Nephron progenitor cell (in vitro differentiated cells): Measurements from ENCODE around the gene ARHGEF1.
A peak's percentile ranks its signal among the peaks of the same experiment; 100 is the strongest.

Experiments used
- DNase-seq: peaks from one replicate; pipeline ENCODE4 v3.0.0; 2021
- H3K27ac Mint-ChIP-seq: 2 replicates; pipeline ENCODE4 v1.8.0; 2021; ENCODE audit warnings: mild to moderate bottlenecking, moderate library complexity, mixed read lengths
- H3K27me3 Mint-ChIP-seq: 2 replicates; pipeline ENCODE4 v1.8.0; 2021; ENCODE audit warnings: mild to moderate bottlenecking, low read depth, mixed read lengths; ENCODE audit not compliant: poor library complexity
- H3K36me3 Mint-ChIP-seq: 2 replicates; pipeline ENCODE4 v1.8.0; 2021; ENCODE audit warnings: low read depth, mixed read lengths
- H3K4me1 Mint-ChIP-seq: 2 replicates; pipeline ENCODE4 v1.8.0; 2021; ENCODE audit warnings: mixed read lengths
- H3K4me3 Mint-ChIP-seq: 2 replicates; pipeline ENCODE4 v1.8.0; 2021; ENCODE audit warnings: mild to moderate bottlenecking, moderate library complexity, mixed read lengths
- H3K9me3 Mint-ChIP-seq: 2 replicates; pipeline ENCODE4 v1.8.0; 2021; ENCODE audit warnings: mild to moderate bottlenecking, moderate library complexity, mixed read lengths
- TF ChIP-seq, protein P1 (sequence below): fragments of 200-600 bp; sonication (generic); IDR thresholded peaks from 2 replicates; pipeline ENCODE4 v1.5.0; 2021; ENCODE audit warnings: antibody characterized with exemption

ARHGEF1 gene

DNA sequence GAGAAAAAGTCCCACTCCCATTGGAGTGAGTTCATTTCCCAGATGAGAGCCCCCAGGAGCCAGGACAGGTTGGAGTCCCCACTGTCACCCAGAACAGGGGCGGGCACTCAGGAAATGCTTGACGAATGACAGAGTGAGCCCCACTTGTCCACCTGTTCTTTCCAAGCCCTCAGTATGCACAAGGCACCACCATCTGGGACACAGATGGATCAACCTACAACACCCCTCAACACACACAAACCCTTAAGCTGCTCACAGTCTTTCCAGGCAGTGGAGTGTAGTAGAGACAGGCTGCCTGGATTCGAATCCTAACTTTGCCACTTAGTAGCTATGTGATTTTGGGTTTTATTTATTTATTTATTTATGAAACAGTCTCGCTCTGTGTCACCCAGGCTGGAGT lies 8.0 kb downstream of the ARHGEF1 start:
- Mint-ChIP-seq H3K36me3 (peaks cover 6% of the 10 kb centered on the region), H3K4me1 (peaks cover 41% of the 10 kb centered on the region), H3K9me3 (no peaks in the 10 kb centered on the region), H3K4me3 (no peak overlapping the region), H3K27me3 (peaks cover 3% of the 10 kb centered on the region), H3K27ac (no peak overlapping the region)
- TF ChIP-seq, protein P1, sequence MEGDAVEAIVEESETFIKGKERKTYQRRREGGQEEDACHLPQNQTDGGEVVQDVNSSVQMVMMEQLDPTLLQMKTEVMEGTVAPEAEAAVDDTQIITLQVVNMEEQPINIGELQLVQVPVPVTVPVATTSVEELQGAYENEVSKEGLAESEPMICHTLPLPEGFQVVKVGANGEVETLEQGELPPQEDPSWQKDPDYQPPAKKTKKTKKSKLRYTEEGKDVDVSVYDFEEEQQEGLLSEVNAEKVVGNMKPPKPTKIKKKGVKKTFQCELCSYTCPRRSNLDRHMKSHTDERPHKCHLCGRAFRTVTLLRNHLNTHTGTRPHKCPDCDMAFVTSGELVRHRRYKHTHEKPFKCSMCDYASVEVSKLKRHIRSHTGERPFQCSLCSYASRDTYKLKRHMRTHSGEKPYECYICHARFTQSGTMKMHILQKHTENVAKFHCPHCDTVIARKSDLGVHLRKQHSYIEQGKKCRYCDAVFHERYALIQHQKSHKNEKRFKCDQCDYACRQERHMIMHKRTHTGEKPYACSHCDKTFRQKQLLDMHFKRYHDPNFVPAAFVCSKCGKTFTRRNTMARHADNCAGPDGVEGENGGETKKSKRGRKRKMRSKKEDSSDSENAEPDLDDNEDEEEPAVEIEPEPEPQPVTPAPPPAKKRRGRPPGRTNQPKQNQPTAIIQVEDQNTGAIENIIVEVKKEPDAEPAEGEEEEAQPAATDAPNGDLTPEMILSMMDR = no peak
- no peak for DNase-seq

DNA sequence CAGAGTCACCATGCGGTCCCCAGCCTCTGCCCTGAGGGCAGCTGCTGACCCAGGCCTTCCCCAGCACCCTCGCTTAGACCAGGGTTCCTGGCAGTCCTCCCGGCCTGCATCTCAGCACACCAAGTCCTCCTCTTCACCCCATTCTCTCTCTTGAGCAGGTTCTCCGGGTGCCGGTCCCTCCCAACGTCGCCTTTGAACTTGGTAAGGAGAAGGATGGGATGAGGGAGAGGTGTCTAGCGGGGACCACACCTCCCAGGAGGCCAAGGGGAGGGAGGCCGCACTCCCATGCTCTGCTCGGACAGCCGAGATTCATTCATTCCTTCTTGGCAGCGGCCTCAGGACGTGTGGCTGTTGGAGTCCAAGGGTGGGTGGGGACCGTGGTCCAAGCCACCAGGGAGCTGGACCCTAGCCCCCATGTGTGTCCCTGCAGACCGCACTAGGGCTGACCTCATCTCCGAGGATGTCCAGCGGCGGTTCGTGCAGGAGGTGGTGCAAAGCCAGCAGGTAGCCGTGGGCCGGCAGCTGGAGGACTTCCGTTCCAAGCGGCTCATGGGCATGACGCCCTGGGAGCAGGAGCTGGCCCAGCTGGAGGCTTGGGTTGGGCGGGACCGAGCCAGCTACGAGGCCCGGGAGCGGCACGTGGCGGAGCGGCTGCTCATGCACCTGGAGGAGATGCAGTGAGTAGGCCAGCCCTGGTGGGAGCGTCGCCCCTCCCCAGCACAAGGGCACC lies 9.4 kb downstream of the ARHGEF1 start:
- Mint-ChIP-seq H3K4me1 (peaks cover 34% of the 10 kb centered on the region), H3K9me3 (no peaks in the 10 kb centered on the region), H3K27ac (no peak overlapping the region), H3K27me3 (peaks cover 3% of the 10 kb centered on the region), H3K4me3 (no peak overlapping the region), H3K36me3 (peaks cover 6% of the 10 kb centered on the region)
- TF ChIP-seq, protein P1 = no peak
- no peak for DNase-seq

DNA sequence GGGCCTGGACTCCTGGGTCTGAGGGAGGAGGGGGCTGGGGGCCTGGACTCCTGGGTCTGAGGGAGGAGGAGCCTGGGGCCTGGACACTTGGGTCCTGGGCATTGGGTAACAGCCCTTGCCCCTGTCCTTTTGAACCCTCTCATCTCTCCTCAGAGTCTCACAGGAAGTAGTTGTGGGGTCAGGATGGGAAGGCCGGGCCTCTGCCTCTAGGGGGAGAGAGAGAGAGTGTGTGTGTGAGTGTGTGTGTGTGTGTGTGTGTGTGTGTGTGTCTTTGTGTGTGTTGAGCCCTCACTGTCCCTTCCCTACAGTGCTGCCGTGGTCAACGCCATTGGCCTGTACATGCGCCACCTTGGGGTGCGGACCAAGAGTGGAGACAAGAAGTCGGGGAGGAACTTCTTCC lies 10.9 kb downstream of the ARHGEF1 start:
- H3K4me1 Mint-ChIP-seq = peaks cover 34% of the 10 kb centered on the region
- peaks cover 18% of the 10 kb centered on the region for H3K36me3 Mint-ChIP-seq
- H3K27ac Mint-ChIP-seq = peak overlapping the region; percentile 27
- no peaks in the 10 kb centered on the region for H3K27me3 Mint-ChIP-seq
- no peaks in the 10 kb centered on the region for H3K9me3 Mint-ChIP-seq
- TF ChIP-seq, protein P1 = no peak
- no peak for DNase-seq
- H3K4me3 Mint-ChIP-seq = no peak overlapping the region

DNA sequence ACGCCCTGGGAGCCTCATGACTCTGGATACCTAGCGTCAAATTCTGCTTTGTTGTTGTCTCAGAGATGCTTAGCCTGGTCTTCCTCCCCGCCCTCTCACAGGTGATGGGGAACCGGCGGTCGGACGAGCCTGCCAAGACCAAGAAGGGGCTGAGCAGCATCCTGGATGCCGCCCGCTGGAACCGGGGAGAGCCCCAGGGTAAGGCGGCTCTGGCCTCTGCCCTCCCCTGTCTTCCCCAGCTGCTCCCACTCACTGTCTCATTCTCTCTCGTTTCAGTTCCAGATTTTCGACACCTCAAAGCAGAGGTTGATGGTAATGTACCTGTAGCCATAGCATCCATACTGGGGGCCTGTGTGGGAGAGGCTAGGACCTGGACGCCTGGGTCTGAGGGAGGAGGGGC lies 11.4 kb downstream of the ARHGEF1 start:
- Mint-ChIP-seq H3K4me1 (peaks cover 34% of the 10 kb centered on the region), H3K4me3 (no peak overlapping the region), H3K9me3 (no peaks in the 10 kb centered on the region), H3K27ac (no peak overlapping the region), H3K36me3 (peaks cover 22% of the 10 kb centered on the region), H3K27me3 (no peaks in the 10 kb centered on the region)
- TF ChIP-seq, protein P1 = no peak
- DNase-seq = no peak

DNA sequence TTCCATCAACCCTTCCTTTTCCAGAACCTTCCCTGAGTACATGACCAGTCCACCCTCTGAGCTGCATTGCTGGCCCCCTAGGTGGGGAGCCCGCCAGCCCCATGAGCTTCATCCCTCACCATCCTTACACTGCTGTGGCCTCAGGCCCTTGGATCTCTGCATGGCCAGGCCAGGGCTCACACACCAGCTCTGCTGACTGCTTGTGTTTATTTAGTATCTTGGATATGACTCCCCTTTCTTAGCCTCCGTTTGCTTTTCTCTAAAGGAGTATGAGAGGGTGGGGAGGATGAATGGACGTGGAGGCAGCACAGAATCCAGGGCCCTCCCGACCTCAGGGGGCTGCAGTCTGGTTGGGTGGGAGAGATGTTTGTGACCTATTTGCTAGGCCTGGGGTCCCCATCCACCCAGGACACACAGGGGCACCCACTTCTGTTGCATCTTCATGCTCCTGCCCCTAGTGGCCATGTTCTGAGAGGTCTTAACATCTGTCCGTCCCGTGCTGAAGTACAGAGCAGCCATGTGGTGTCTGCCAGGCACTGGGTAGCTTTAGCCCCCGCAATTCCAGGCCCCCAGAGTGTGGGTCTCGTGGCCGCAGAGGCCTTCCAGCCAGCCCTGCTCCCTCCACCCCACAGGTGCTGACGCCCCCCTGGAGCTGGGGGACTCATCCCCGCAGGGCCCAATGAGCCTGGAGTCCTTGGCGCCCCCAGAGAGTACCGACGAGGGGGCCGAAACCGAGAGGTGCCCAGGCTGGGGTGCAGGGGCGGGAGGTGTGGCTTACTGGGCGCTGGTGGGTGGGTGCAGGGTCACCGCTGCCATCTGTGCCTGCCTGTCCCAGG lies 13.0 kb downstream of the ARHGEF1 start:
- Mint-ChIP-seq H3K27me3 (no peaks in the 10 kb centered on the region), H3K9me3 (no peaks in the 10 kb centered on the region), H3K4me1 (peaks cover 34% of the 10 kb centered on the region), H3K27ac (peak overlapping the region; percentile 72), H3K4me3 (no peak overlapping the region), H3K36me3 (peaks cover 29% of the 10 kb centered on the region)
- DNase-seq = no peak
- TF ChIP-seq, protein P1 = no peak
